CD4-positive, alpha-beta T cell treated with Interferon alpha-2 for 1 hour (primary cell): Measurements from ENCODE around the gene CDK7.
"Not testable (repeated sequence)": the region's sequence is repeated elsewhere in the genome, so short reads cannot be mapped to it uniquely, and the experiment has no call there.

Source experiments
- DNase-seq, 2 donors: peaks; one replicate each; pipeline ENCODE4 v3.0.0-alpha.2; 2020 to 2022

The CDK7 gene

GRCh38 chr5:69238760-69239251 is 4.1 kb downstream of the CDK7 start:
- no peak for DNase-seq

- no peak for DNase-seq
Measured at GRCh38 chr5:69242215-69242927, 7.7 kb downstream of the CDK7 start.

GRCh38 chr5:69245031-69245430 is 10.3 kb downstream of the CDK7 start:
- no peak for DNase-seq

- no peak for DNase-seq
Measured at GRCh38 chr5:69248019-69248418, 13.3 kb downstream of the CDK7 start.

- no peak for DNase-seq
Measured at GRCh38 chr5:69250593-69250992, 15.9 kb downstream of the CDK7 start.

- DNase-seq = no peak
Measured at GRCh38 chr5:69252437-69252836, 17.8 kb downstream of the CDK7 start.

- not testable (repeated sequence) for DNase-seq
Measured at GRCh38 chr5:69255940-69256339, 21.3 kb downstream of the CDK7 start.

GRCh38 chr5:69257577-69257976 is 22.9 kb downstream of the CDK7 start:
- DNase-seq = no peak

GRCh38 chr5:69261034-69261433 is 26.3 kb downstream of the CDK7 start:
- no peak for DNase-seq

GRCh38 chr5:69265931-69266330 is 31.2 kb downstream of the CDK7 start:
- DNase-seq = peak in 1 of 2 donors; percentile 3

- no peak for DNase-seq
Measured at GRCh38 chr5:69268899-69269298, 34.2 kb downstream of the CDK7 start.

- DNase-seq = no peak
Measured at GRCh38 chr5:69270840-69271239, 36.2 kb downstream of the CDK7 start.

GRCh38 chr5:69271376-69271775 is 36.7 kb downstream of the CDK7 start:
- no peak for DNase-seq

- DNase-seq = no peak
Measured at GRCh38 chr5:69275563-69275962, 40.9 kb downstream of the CDK7 start.

- DNase-seq = no peak
Measured at GRCh38 chr5:69276422-69277174, 41.9 kb downstream of the CDK7 start.

- DNase-seq = no peak
Measured at GRCh38 chr5:69279517-69279916, 44.8 kb downstream of the CDK7 start.

- no peak for DNase-seq
Measured at GRCh38 chr5:69281114-69281513, 46.4 kb downstream of the CDK7 start.

GRCh38 chr5:69284203-69284602 is 49.5 kb downstream of the CDK7 start:
- DNase-seq = no peak

GRCh38 chr5:69285448-69286116 is 50.9 kb downstream of the CDK7 start:
- DNase-seq = no peak

GRCh38 chr5:69288069-69288468 is 53.4 kb downstream of the CDK7 start:
- DNase-seq = no peak

- DNase-seq = no peak
Measured at GRCh38 chr5:69288688-69289087, 54.0 kb downstream of the CDK7 start.

GRCh38 chr5:69292306-69292705 is 57.6 kb downstream of the CDK7 start:
- no peak for DNase-seq

- DNase-seq = no peak
Measured at GRCh38 chr5:69293882-69294281, 59.2 kb downstream of the CDK7 start.
